Peyer's patch (tissue), 4 donors: ENCODE data around the gene FUBP3.

Experiments used
- POLR2A ChIP-seq, 2 donors: fragments of 450-650 bp; IDR thresholded peaks; one replicate each; pipeline ENCODE4 v1.5.1; 2017; ENCODE audit warnings: antibody characterized with exemption in 2 of 2, mild to moderate bottlenecking in 2 of 2, moderate library complexity in 2 of 2
- TF ChIP-seq, protein P1 (sequence below), 6 experiments: fragments of 450-650 bp in 4 of 6; fragments of 200-600 bp in 2 of 6; sonication (generic) in 1 of 6; IDR thresholded peaks; one replicate each; pipeline ENCODE4 v1.5.1; 2017 to 2019; ENCODE audit warnings: antibody characterized with exemption in 6 of 6, mild to moderate bottlenecking in 3 of 6, moderate library complexity in 1 of 6

DNA sequence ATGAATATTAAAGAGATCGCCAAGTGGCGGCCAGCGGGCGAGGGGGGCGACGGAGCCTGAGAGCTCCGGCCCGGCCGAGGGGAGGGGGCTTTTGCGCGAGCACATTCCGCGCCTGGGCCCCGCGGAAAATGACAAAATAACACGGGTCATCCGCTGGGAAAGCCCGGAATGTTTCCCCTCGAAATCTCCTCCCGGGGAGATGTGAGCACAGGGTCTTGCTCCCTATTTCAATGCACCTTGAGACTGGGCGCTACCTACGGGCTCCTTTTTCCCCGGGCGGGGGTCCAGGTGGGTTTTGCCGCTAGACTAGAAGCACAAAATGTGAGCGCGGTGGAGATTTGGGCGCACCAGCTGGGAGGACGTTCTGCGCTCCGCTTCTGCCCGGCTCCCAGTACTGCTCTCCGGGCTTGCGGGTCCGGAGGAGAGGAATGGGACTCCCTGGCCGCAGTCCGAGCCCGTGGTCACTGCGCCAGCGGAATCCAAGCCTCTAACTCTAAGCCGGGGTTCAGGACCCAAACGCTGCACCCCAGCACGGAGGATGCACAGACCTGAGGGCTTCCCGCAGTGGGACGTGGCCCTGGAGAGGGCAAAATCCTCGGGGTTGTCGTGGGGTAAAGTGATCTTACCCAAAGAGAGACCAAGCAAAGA lies 82.2 kb downstream of the FUBP3 start:
- TF ChIP-seq, protein P1, sequence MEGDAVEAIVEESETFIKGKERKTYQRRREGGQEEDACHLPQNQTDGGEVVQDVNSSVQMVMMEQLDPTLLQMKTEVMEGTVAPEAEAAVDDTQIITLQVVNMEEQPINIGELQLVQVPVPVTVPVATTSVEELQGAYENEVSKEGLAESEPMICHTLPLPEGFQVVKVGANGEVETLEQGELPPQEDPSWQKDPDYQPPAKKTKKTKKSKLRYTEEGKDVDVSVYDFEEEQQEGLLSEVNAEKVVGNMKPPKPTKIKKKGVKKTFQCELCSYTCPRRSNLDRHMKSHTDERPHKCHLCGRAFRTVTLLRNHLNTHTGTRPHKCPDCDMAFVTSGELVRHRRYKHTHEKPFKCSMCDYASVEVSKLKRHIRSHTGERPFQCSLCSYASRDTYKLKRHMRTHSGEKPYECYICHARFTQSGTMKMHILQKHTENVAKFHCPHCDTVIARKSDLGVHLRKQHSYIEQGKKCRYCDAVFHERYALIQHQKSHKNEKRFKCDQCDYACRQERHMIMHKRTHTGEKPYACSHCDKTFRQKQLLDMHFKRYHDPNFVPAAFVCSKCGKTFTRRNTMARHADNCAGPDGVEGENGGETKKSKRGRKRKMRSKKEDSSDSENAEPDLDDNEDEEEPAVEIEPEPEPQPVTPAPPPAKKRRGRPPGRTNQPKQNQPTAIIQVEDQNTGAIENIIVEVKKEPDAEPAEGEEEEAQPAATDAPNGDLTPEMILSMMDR (IDR thresholded peaks at IDR 0.05): no peak
- TF ChIP-seq POLR2A (IDR thresholded peaks at IDR 0.05): no peak
